H1 (cell line): Measurements from ENCODE around the gene BNC2. TPM values are rescaled to one million over a fixed set of nuclear protein-coding genes. Genes with fewer than 3 reads are reported as not detected.

Source experiments
- CTCF ChIA-PET: fragments of 300-600 bp; sonication (Branson Sonifier 250); formaldehyde crosslinking; loops from one replicate; lab custom pipeline; 2021; ENCODE audit not compliant: partially characterized antibody; lab: Charles Lee
- POLR2A ChIA-PET: fragments of 300-600 bp; sonication (Branson Sonifier 250); formaldehyde crosslinking; loops from one replicate; lab custom pipeline; 2021; ENCODE audit warnings: inconsistent platforms; ENCODE audit not compliant: partially characterized antibody; lab: Charles Lee
- DNase-seq, 2 experiments: peaks; one replicate each; pipeline versions ENCODE4 v3.0.0 to v3.0.0-alpha.2; 2010 to 2022; ENCODE audit warnings: low spot score in 2 of 2, low read depth in 1 of 2, mixed read lengths in 1 of 2
- FAIRE-seq: peaks from 2 replicates; lab custom pipeline; 2011; peaks lifted over from hg19 to GRCh38; lab: Jason Lieb, UNC
- H2AFZ ChIP-seq: 2 replicates; pipeline ENCODE4 v1.8.1; 2012; ENCODE audit warnings: low read length, inconsistent platforms
- H2AK5ac ChIP-seq: 2 replicates; pipeline ENCODE4 v1.6.1; 2013; ENCODE audit warnings: low read depth, low read length
- H2BK120ac ChIP-seq: replicated peaks from 2 replicates; pipeline ENCODE3; 2013; ENCODE audit warnings: low read depth, low read length, inconsistent platforms
- H2BK12ac ChIP-seq: 2 replicates; pipeline ENCODE4 v1.6.1; 2013; ENCODE audit warnings: low read depth, low read length
- H2BK15ac ChIP-seq: 2 replicates; pipeline ENCODE4 v1.6.1; 2013; ENCODE audit warnings: low read length
- H2BK20ac ChIP-seq: 2 replicates; pipeline ENCODE4 v1.6.1; 2013; ENCODE audit warnings: low read length
- H2BK5ac ChIP-seq: 2 replicates; pipeline ENCODE4 v1.6.1; 2013; ENCODE audit warnings: low read depth, low read length
- H3K14ac ChIP-seq: 2 replicates; pipeline ENCODE4 v1.6.1; 2013; ENCODE audit warnings: inconsistent platforms; ENCODE audit not compliant: insufficient read length
- H3K18ac ChIP-seq: 2 replicates; pipeline ENCODE4 v1.6.1; 2013; ENCODE audit warnings: low read length; ENCODE audit errors: extremely low read depth
- H3K23ac ChIP-seq: 2 replicates; pipeline ENCODE4 v1.6.1; 2013; ENCODE audit warnings: inconsistent platforms; ENCODE audit not compliant: insufficient read length
- H3K23me2 ChIP-seq: 2 replicates; pipeline ENCODE4 v1.6.1; 2013; ENCODE audit warnings: low read depth, low read length
- H3K27ac ChIP-seq: 2 replicates; pipeline ENCODE4 v1.6.1; 2011; ENCODE audit warnings: low read depth, low read length, inconsistent platforms
- H3K27me3 ChIP-seq, 4 experiments: replicated peaks in 1 of 4; 1 replicate in 1 of 4; 2 replicates in 3 of 4; pipeline versions ENCODE4 v1.6.1 to v1.8.1; 2011 to 2013; ENCODE audit warnings: low read length in 3 of 4, mild to moderate bottlenecking in 3 of 4, inconsistent platforms in 2 of 4, mixed read lengths in 2 of 4, moderate library complexity in 1 of 4; ENCODE audit not compliant: control insufficient read depth in 3 of 4, insufficient read depth in 3 of 4; ENCODE audit errors: extremely low read depth in 1 of 4
- H3K36me3 ChIP-seq, 4 experiments: 2 replicates each; pipeline versions ENCODE4 v1.6.1 to v1.8.1; 2011 to 2013; ENCODE audit warnings: mild to moderate bottlenecking in 4 of 4, low read length in 3 of 4, moderate library complexity in 2 of 4, control low read depth in 1 of 4, inconsistent platforms in 1 of 4; ENCODE audit not compliant: insufficient read depth in 4 of 4, control insufficient read depth in 2 of 4
- H3K4ac ChIP-seq: replicated peaks from 2 replicates; pipeline ENCODE3; 2013; ENCODE audit warnings: low read length, low read depth, mixed read lengths, inconsistent platforms; ENCODE audit not compliant: insufficient read length
- H3K4me1 ChIP-seq, 4 experiments: replicated peaks in 1 of 4; 1 replicate in 1 of 4; 2 replicates in 3 of 4; pipeline versions ENCODE4 v1.6.1 to v1.8.1; 2011 to 2013; ENCODE audit warnings: low read length in 3 of 4, inconsistent platforms in 2 of 4, mixed read lengths in 1 of 4; ENCODE audit not compliant: insufficient read depth in 4 of 4, control insufficient read depth in 3 of 4
- H3K4me2 ChIP-seq, 2 experiments: 2 replicates each; pipeline versions ENCODE4 v1.6.1 to v1.8.1; 2011 to 2013; ENCODE audit warnings: low read depth in 2 of 2, low read length in 2 of 2, control low read depth in 1 of 2, inconsistent platforms in 1 of 2, mild to moderate bottlenecking in 1 of 2; ENCODE audit not compliant: insufficient read depth in 1 of 2
- H3K4me3 ChIP-seq, 4 experiments: fragments of 200-600, 300-600 bp in 1 of 4; sonication (generic), shearing (Covaris generic), sonication (Bioruptor Twin) in 1 of 4; 2 replicates each; pipeline versions ENCODE4 v1.5.1 to v1.8.1; 2011 to 2016; ENCODE audit warnings: low read length in 4 of 4, low read depth in 3 of 4, control low read depth in 2 of 4, inconsistent platforms in 2 of 4, mild to moderate bottlenecking in 2 of 4, mixed read lengths in 1 of 4, moderate library complexity in 1 of 4; ENCODE audit not compliant: insufficient read depth in 2 of 4; ENCODE audit errors: extremely low read depth in 1 of 4
- H3K56ac ChIP-seq: replicated peaks from 2 replicates; pipeline ENCODE3; 2013; ENCODE audit warnings: low read depth, mild to moderate bottlenecking, mixed read lengths, low read length, inconsistent platforms; ENCODE audit not compliant: insufficient read length
- H3K79me1 ChIP-seq: 2 replicates; pipeline ENCODE4 v1.6.1; 2013; ENCODE audit warnings: low read depth, low read length, control low read depth
- H3K79me2 ChIP-seq, 2 experiments: 2 replicates each; pipeline versions ENCODE4 v1.6.1 to v1.8.1; 2012 to 2013; ENCODE audit warnings: low read length in 2 of 2, mild to moderate bottlenecking in 2 of 2, inconsistent platforms in 1 of 2; ENCODE audit not compliant: insufficient read depth in 2 of 2, control insufficient read depth in 1 of 2
- H3K9ac ChIP-seq, 4 experiments: replicated peaks in 1 of 4; 1 replicate in 1 of 4; 2 replicates in 3 of 4; pipeline versions ENCODE4 v1.6.1 to v1.8.1; 2011 to 2013; ENCODE audit warnings: low read depth in 3 of 4, low read length in 3 of 4, control low read depth in 2 of 4, mild to moderate bottlenecking in 2 of 4, moderate library complexity in 2 of 4, inconsistent platforms in 1 of 4; ENCODE audit errors: extremely low read depth in 1 of 4
- H3K9me3 ChIP-seq, 2 experiments: 2 replicates each; pipeline versions ENCODE4 v1.6.1 to v1.8.1; 2012 to 2013; ENCODE audit warnings: mild to moderate bottlenecking in 2 of 2, moderate library complexity in 2 of 2, control low read depth in 1 of 2, inconsistent platforms in 1 of 2, low read depth in 1 of 2, low read length in 1 of 2, mixed read lengths in 1 of 2; ENCODE audit not compliant: insufficient read depth in 2 of 2
- H4K20me1 ChIP-seq, 2 experiments: replicated peaks in 1 of 2; 2 replicates each; pipeline versions ENCODE3 to v1.8.1; 2011 to 2013; ENCODE audit warnings: inconsistent platforms in 2 of 2, low read length in 2 of 2, mild to moderate bottlenecking in 1 of 2; ENCODE audit not compliant: insufficient read depth in 2 of 2, control insufficient read depth in 1 of 2
- H4K5ac ChIP-seq: 2 replicates; pipeline ENCODE4 v1.6.1; 2013; ENCODE audit warnings: low read length, low read depth, mixed read lengths, inconsistent platforms; ENCODE audit not compliant: insufficient read length
- H4K8ac ChIP-seq: 2 replicates; pipeline ENCODE4 v1.8.0; 2013; ENCODE audit warnings: mild to moderate bottlenecking, moderate library complexity, low read length, inconsistent platforms; ENCODE audit not compliant: insufficient read depth; ENCODE audit errors: extremely low read depth
- H4K91ac ChIP-seq: replicated peaks from 2 replicates; pipeline ENCODE3; 2013; ENCODE audit warnings: low read length, mixed read lengths, inconsistent platforms; ENCODE audit not compliant: insufficient read length
- ATF2 ChIP-seq: IDR thresholded peaks from 2 replicates; pipeline ENCODE4 v1.6.1; 2012; ENCODE audit warnings: low read length, inconsistent platforms
- CHD2 ChIP-seq: IDR thresholded peaks from 2 replicates; pipeline ENCODE4 v1.6.1; 2012; ENCODE audit warnings: low read length, improper control_type of control experiment
- CTBP2 ChIP-seq: IDR thresholded peaks from 2 replicates; pipeline ENCODE4 v1.7.0; 2011; ENCODE audit warnings: borderline replicate concordance, mild to moderate bottlenecking, moderate library complexity, mixed read lengths, low read length; ENCODE audit not compliant: insufficient read depth, insufficient read length
- HDAC2 ChIP-seq, 2 experiments: fragments of 300-600 bp in 1 of 2; sonication (generic) in 1 of 2; IDR thresholded peaks; 2 replicates each; pipeline ENCODE4 v1.6.1; 2011 to 2012; ENCODE audit warnings: low read depth in 2 of 2, low read length in 2 of 2, mild to moderate bottlenecking in 2 of 2, moderate library complexity in 2 of 2, borderline replicate concordance in 1 of 2, inconsistent platforms in 1 of 2
- NRF1 ChIP-seq: IDR thresholded peaks from 2 replicates; pipeline ENCODE4 v1.6.1; 2011; ENCODE audit warnings: mild to moderate bottlenecking, low read depth, low read length, improper control_type of control experiment
- RFX5 ChIP-seq: IDR thresholded peaks from 2 replicates; pipeline ENCODE4 v1.6.1; 2011; ENCODE audit warnings: low read depth, low read length, improper control_type of control experiment, borderline replicate concordance
- TBP ChIP-seq: IDR thresholded peaks from 2 replicates; pipeline ENCODE4 v1.6.1; 2011; ENCODE audit warnings: low read depth, low read length, improper control_type of control experiment
- WGBS, 2 experiments: shearing (Covaris generic) in 1 of 2; methylation state at CpG; one replicate each; pipeline versions ENCODE4 v1.1.6 to v1.1.7; 2013 to 2015; ENCODE audit warnings: low lambda C conversion rate in 2 of 2, mixed read lengths in 2 of 2, inconsistent platforms in 1 of 2, low coverage in 1 of 2, missing lambda C conversion rate in 1 of 2; ENCODE audit not compliant: insufficient replicate concordance in 2 of 2, insufficient coverage in 1 of 2, insufficient read length in 1 of 2; ENCODE audit errors: extremely low coverage in 1 of 2, missing lambda C conversion rate in 1 of 2; 5-methylcytosine and 5-hydroxymethylcytosine counted together
- polyA plus RNA-seq, 7 experiments: library from polyadenylated mRNA; depleted of rRNA in 3 of 7; stranded (reverse) in 5 of 7; unstranded in 2 of 7; fragments of >200 nt in 5 of 7; fragments of 200-250 nt in 2 of 7; gene quantifications; 1 replicate in 5 of 7; 2 replicates in 1 of 7; 4 replicates in 1 of 7; pipeline versions ENCODE4 v1.2.1 to v1.2.3, GENCODE V29; 2011 to 2013; ENCODE audit warnings: missing spikeins in 2 of 7, mixed read lengths in 2 of 7
- total RNA-seq: library from RNA; stranded (reverse); fragmentation: NEBNext Ultra II Directional; extraction: Animal tissue kit (Norgen Biotek cat#: 25700); gene quantifications from 2 replicates; pipeline ENCODE4 v1.2.1, GENCODE V29; 2021

Gene BNC2
- total and polyA plus RNA-seq, 2 of the 8 experiments (the other 6 are each of a cell fraction or from before 2014, with no cell fraction given), result 16.0 to 26.8 TPM

GRCh38 chr9:16469184-16469583, 401.3 kb downstream of the BNC2 start:
- Histone ChIP-seq H3K36me3 (peaks cover 0 to 3% (median 0%) of the 10 kb centered on the region in 4 experiments; a peak in 2 of 8 replicates), H4K20me1 (no peaks in the 10 kb centered on the region), H3K27me3 (no peaks in the 10 kb centered on the region), H2BK20ac (no peak overlapping the region), H3K4me3 (no peak overlapping the region), H3K9me3 (peaks cover 4 to 11% of the 10 kb centered on the region in 2 experiments; a peak in 2 of 4 replicates), H3K18ac (no peak overlapping the region), H3K23me2 (no peaks in the 10 kb centered on the region), H2AFZ (no peak overlapping the region), H3K27ac (no peak overlapping the region)
- POLR2A ChIA-PET, result no interaction called here
- WGBS, 2 experiments, result 95% methylated on average over 4 of the region's 4 CpGs; no CpG with 5 or more reads in 1 of the 2 experiments
- CTCF ChIA-PET, result no interaction called here
- no peak for TF ChIP-seq NRF1
- no peak for TF ChIP-seq RFX5
- TF ChIP-seq TBP, result no peak
- TF ChIP-seq CHD2, result no peak
- no peak for TF ChIP-seq ATF2
- no peak for TF ChIP-seq CTBP2
- TF ChIP-seq HDAC2 (IDR thresholded peaks at IDR 0.05; ENCODE audit: borderline replicate concordance in 1 of 2, low read depth in 2 of 2, low read length in 2 of 2), result no peak
- TF ChIP-seq, all 59 proteins: peak for 0
- DNase-seq (no peak), FAIRE-seq (no peak)
- Histone ChIP-seq H3K4ac (no peak overlapping the region), H3K56ac (no peak overlapping the region), H3K14ac (no peak overlapping the region), H4K91ac (no peak overlapping the region), H3K79me1 (no peaks in the 10 kb centered on the region), H3K4me1 (no peaks in the 10 kb centered on the region), H2BK5ac (no peak overlapping the region), H4K5ac (no peak overlapping the region), H4K8ac (no peak overlapping the region), H2BK120ac (no peak overlapping the region), H2BK12ac (no peak overlapping the region), H3K23ac (no peak overlapping the region), H3K4me2 (no peak overlapping the region), H3K79me2 (no peaks in the 10 kb centered on the region), H3K9ac (no peak overlapping the region), H2BK15ac (no peak overlapping the region), H2AK5ac (no peak overlapping the region)
